Gastrocnemius medialis (tissue), 4 donors: ENCODE measurements around the gene IFFO2.

Experiments
- POLR2A ChIP-seq, 2 donors: fragments of 450-650 bp; IDR thresholded peaks; one replicate each; pipeline ENCODE4 v1.6.1; 2017; ENCODE audit warnings: antibody characterized with exemption in 2 of 2, mild to moderate bottlenecking in 2 of 2, moderate library complexity in 2 of 2
- TF ChIP-seq, protein P1 (sequence below), 5 experiments: fragments of 450-650 bp in 3 of 5; fragments of 200-600 bp in 2 of 5; sonication (generic) in 2 of 5; IDR thresholded peaks in 4 of 5; conservative IDR thresholded peaks in 1 of 5; 1 replicate in 4 of 5; 2 replicates in 1 of 5; pipeline ENCODE4 v1.5.1; 2016 to 2019; ENCODE audit warnings: antibody characterized with exemption in 5 of 5, mild to moderate bottlenecking in 3 of 5, moderate library complexity in 3 of 5

DNA sequence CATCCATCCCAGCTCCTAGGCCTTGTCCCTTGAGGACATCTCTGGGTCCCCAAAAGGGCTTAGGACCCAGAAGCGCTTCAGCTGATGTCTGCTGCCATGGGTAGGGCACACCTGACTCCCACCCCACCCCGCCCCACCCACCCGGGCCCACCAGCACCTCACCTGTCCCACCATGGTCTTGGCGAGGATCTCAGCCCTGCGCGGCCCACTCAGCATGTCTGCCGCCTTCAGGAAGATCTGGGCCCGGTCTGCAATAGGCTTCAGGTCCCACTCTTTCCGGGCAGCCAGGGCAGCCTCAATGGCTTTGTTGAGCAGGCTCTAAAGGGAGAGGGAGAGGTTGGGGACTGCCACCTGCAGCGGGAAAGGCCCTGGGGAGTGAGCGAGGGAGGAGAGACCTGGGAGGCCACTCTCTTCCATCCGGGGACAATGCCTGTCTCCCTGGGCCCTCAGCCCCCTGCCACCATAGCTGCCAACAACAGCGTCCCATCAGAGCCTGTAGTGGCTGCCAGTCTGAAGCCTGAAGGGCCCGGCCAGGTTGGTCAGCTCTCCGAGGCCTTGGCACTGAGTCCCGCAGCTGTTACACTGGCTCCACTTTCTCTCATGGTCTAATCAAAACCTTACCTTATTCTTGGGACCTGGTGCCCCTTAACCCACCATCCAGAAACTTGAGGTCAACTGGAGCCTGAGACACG is 71.0 kb downstream of the IFFO2 start:
- no peak for TF ChIP-seq POLR2A (IDR thresholded peaks at IDR 0.05)
- TF ChIP-seq, protein P1, sequence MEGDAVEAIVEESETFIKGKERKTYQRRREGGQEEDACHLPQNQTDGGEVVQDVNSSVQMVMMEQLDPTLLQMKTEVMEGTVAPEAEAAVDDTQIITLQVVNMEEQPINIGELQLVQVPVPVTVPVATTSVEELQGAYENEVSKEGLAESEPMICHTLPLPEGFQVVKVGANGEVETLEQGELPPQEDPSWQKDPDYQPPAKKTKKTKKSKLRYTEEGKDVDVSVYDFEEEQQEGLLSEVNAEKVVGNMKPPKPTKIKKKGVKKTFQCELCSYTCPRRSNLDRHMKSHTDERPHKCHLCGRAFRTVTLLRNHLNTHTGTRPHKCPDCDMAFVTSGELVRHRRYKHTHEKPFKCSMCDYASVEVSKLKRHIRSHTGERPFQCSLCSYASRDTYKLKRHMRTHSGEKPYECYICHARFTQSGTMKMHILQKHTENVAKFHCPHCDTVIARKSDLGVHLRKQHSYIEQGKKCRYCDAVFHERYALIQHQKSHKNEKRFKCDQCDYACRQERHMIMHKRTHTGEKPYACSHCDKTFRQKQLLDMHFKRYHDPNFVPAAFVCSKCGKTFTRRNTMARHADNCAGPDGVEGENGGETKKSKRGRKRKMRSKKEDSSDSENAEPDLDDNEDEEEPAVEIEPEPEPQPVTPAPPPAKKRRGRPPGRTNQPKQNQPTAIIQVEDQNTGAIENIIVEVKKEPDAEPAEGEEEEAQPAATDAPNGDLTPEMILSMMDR (IDR thresholded peaks at IDR 0.05 in 4 of 5, conservative IDR thresholded peaks at IDR 0.05 in 1 of 5): no peak
